OCI-LY7 (cell line): ENCODE results near the gene SLC44A3.

Experiments
- CTCF ChIP-seq: fragments of 200-600 bp; sonication (generic); conservative IDR thresholded peaks from 2 replicates; pipeline ENCODE4 v1.5.1; 2014; ENCODE audit warnings: mild to moderate bottlenecking, antibody characterized with exemption, low read length, moderate library complexity, mixed read lengths
- EZH2phosphoT487 ChIP-seq: fragments of 200-600 bp; sonication (generic); IDR thresholded peaks from 2 replicates; pipeline ENCODE4 v1.6.1; 2018; ENCODE audit warnings: low read depth, borderline replicate concordance, mild to moderate bottlenecking, mixed run types, antibody characterized with exemption, low read length, moderate library complexity, mixed read lengths

DNA sequence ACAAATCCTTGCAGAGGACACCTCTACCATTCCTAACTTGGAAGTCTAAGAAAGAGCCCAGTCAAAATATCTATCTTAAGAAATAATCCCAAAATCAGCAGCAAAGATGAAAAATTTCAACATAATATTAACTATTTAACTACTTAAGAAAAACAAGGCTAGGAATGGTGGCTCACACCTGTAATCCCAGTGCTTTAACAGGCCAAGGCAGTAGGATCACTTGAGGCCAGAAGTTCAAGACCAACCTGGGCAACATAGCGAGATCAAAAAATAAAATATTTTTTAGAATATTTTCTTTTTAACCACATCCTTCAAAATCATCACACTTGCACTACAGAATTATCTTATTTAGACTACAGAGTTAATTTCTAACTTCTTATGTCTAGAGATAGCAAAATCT lies 101.8 kb downstream of the SLC44A3 start:
- TF ChIP-seq CTCF, result no peak
- TF ChIP-seq EZH2phosphoT487, result no peak
